Ovary (tissue), 9 donors: Measurements from ENCODE around the gene S1PR1. TPM values are rescaled to one million over a fixed set of nuclear protein-coding genes. Genes with fewer than 3 reads are reported as not detected.

Experiments used
- DNase-seq, 5 donors: peaks; one replicate each; pipeline ENCODE4 v3.0.0-alpha.2; 2019 to 2020
- H3K27ac ChIP-seq, 2 donors: fragments of 200-600 bp; one replicate each; pipeline versions ENCODE4 v1.5.1 to v1.8.0; 2019 to 2022
- H3K27me3 ChIP-seq: fragments of 200-600 bp; one replicate; pipeline ENCODE4 v1.8.0; 2022
- H3K36me3 ChIP-seq: fragments of 200-600 bp; sonication (generic); one replicate; pipeline ENCODE4 v1.5.1; 2019
- H3K4me1 ChIP-seq: one replicate; pipeline ENCODE4 v1.8.1; 2013; ENCODE audit warnings: mild to moderate bottlenecking, moderate library complexity; ENCODE audit not compliant: insufficient read depth
- H3K4me3 ChIP-seq: fragments of 200-600 bp; sonication (generic); one replicate; pipeline ENCODE4 v1.5.1; 2017
- H3K9me3 ChIP-seq, 2 donors: fragments of 200-600 bp in 1 of 2; sonication (generic) in 1 of 2; one replicate each; pipeline versions ENCODE4 v1.5.1 to v1.8.1; 2013 to 2019; ENCODE audit warnings: mild to moderate bottlenecking in 1 of 2, moderate library complexity in 1 of 2
- EP300 ChIP-seq: sonication (generic); formaldehyde crosslinking; IDR thresholded peaks from one replicate; pipeline ENCODE4 v1.6.1; 2017; ENCODE audit warnings: antibody characterized with exemption
- POLR2A ChIP-seq: fragments of 450-650 bp; IDR thresholded peaks from one replicate; pipeline ENCODE4 v1.6.1; 2017; ENCODE audit warnings: antibody characterized with exemption, mild to moderate bottlenecking, moderate library complexity
- WGBS, 3 donors: extraction: QIAGEN DNeasy Blood & Tissue Kit in 1 of 3; methylation state at CpG; one replicate each; pipeline versions ENCODE4 v1.1.5 to v1.1.7; 2013 to 2017; 5-methylcytosine and 5-hydroxymethylcytosine counted together
- intact Hi-C, 4 donors: fragments of 100-400 bp; cut with DNase I; formaldehyde crosslinking; loops; one replicate each; pipeline versions ENCODE4 v1.11.0 to v1.15.1; 2022 to 2023
- polyA plus RNA-seq, 2 donors: library from polyadenylated mRNA; stranded (reverse); fragments of 200-250 nt in 1 of 2; fragments of 350-450 nt in 1 of 2; fragmentation: Illumina TruSeq in 1 of 2; extraction: RNeasy Lipid Tissue Mini Kit (QIAGEN cat#74804) in 1 of 2; gene quantifications; one replicate each; pipeline ENCODE4 v1.2.3, GENCODE V29; 2013 to 2014
- total RNA-seq, 7 donors: library from RNA; depleted of rRNA in 2 of 7; stranded (reverse); fragments of >200 nt in 2 of 7; fragmentation: NEBNext Ultra II Directional in 3 of 7; extraction: Animal tissue kit (Norgen Biotek cat#: 25700) in 3 of 7; gene quantifications; one replicate each; pipeline versions ENCODE4 v1.1.0 to v1.2.4, GENCODE V29; 2016 to 2023
- TF ChIP-seq, protein P1 (sequence below), 3 donors: fragments of 450-650 bp in 2 of 3; fragments of 200-600 bp in 1 of 3; IDR thresholded peaks; one replicate each; pipeline versions ENCODE4 v1.5.1 to v1.8.0; 2016 to 2022; ENCODE audit warnings: antibody characterized with exemption in 3 of 3, mild to moderate bottlenecking in 1 of 3
- donor health status: DM: no; HTN: no; CAD: no; lungs with moderate emphysema.
- donor health status: DM: no; HTN: no; CAD: no.
- donor health status: Bipolar disorder and iron deficiency.
- donor health status: DM: yes; HTN: yes; CAD: no.
- donor health status: DM: no; HTN: no; CAD: no.
- donor health status: DM: yes; HTN: yes; CAD: no.

The S1PR1 gene
- total and polyA plus RNA-seq, 9 donors = 8.0 to 27.8 (median 10.9) TPM

DNA sequence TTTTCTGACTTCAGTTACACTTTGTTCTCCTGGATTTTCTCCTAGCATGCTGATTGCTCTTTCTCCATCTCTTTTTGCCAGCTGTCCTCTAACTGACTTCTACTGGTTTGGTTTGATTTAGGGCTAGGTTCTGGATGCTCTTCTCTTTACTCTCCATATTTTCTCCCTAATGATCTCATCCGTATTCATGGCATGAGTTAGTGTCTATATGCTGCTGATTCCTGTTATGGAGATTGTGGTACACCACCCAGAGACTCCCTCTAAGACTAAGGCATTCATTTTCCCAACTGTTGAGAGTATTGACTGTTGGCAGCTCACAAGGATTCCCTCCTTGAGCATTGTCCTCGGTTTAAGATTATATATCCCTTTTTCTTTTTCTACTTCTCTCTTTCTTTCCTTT lies 28.9 kb downstream of the S1PR1 start:
- WGBS, 3 donors = 73 to 76% (median 73%) methylated on average over 2 of the region's 2 CpGs
- Histone ChIP-seq H3K27me3 (no peaks in the 10 kb centered on the region), H3K27ac (no peak overlapping the region), H3K9me3 (no peaks in the 10 kb centered on the region), H3K4me1 (no peaks in the 10 kb centered on the region), H3K36me3 (no peaks in the 10 kb centered on the region), H3K4me3 (no peak overlapping the region)
- TF ChIP-seq POLR2A = no peak
- no peak for TF ChIP-seq EP300
- TF ChIP-seq, protein P1, sequence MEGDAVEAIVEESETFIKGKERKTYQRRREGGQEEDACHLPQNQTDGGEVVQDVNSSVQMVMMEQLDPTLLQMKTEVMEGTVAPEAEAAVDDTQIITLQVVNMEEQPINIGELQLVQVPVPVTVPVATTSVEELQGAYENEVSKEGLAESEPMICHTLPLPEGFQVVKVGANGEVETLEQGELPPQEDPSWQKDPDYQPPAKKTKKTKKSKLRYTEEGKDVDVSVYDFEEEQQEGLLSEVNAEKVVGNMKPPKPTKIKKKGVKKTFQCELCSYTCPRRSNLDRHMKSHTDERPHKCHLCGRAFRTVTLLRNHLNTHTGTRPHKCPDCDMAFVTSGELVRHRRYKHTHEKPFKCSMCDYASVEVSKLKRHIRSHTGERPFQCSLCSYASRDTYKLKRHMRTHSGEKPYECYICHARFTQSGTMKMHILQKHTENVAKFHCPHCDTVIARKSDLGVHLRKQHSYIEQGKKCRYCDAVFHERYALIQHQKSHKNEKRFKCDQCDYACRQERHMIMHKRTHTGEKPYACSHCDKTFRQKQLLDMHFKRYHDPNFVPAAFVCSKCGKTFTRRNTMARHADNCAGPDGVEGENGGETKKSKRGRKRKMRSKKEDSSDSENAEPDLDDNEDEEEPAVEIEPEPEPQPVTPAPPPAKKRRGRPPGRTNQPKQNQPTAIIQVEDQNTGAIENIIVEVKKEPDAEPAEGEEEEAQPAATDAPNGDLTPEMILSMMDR (IDR thresholded peaks at IDR 0.05) = no peak
- intact Hi-C loops = no loop called here
- no peak for DNase-seq

- DNase-seq = no peak
- 83 to 90% (median 87%) methylated on average over 2 of the region's 2 CpGs for WGBS, 3 donors
- intact Hi-C loops = no loop called here
- no peak overlapping the region for H3K4me3 ChIP-seq
- H3K4me1 ChIP-seq = no peaks in the 10 kb centered on the region
- H3K36me3 ChIP-seq = no peaks in the 10 kb centered on the region
- TF ChIP-seq, protein P1 (IDR thresholded peaks at IDR 0.05) = no peak
- TF ChIP-seq POLR2A = no peak
- no peak for TF ChIP-seq EP300
- no peaks in the 10 kb centered on the region for H3K27me3 ChIP-seq
- H3K27ac ChIP-seq = no peak overlapping the region
- H3K9me3 ChIP-seq = no peaks in the 10 kb centered on the region
Measured at GRCh38 chr1:101267082-101267481, 30.3 kb downstream of the S1PR1 start.

GRCh38 chr1:101268893-101269292 lies 32.1 kb downstream of the S1PR1 start:
- intact Hi-C loops = no loop called here
- DNase-seq = no peak
- 92 to 97% (median 92%) methylated on average over 2 of the region's 2 CpGs for WGBS, 3 donors
- H3K27me3 ChIP-seq = no peaks in the 10 kb centered on the region
- H3K27ac ChIP-seq = no peak overlapping the region
- no peaks in the 10 kb centered on the region for H3K9me3 ChIP-seq
- H3K4me1 ChIP-seq = no peaks in the 10 kb centered on the region
- no peak for TF ChIP-seq EP300
- TF ChIP-seq POLR2A = no peak
- TF ChIP-seq, protein P1 (IDR thresholded peaks at IDR 0.05) = no peak
- H3K4me3 ChIP-seq = no peak overlapping the region
- H3K36me3 ChIP-seq = no peaks in the 10 kb centered on the region

DNA sequence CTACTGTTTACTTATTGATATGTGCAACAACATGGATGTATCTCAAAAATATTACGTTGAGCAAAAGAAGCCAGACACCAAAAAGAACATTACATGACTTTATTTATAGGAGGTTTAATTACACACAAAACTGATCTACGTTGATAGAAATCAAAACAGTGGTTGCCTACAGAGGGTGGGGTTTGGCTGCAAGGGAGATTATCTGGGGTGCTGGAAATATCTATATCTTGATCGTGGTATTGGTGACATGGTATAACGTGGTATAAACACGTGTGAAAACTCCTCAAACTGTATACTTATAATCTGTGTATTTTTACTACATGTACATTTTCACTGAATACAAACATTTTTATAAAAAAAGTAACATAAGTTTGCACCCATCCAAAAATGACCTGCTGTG lies 38.9 kb downstream of the S1PR1 start:
- H3K4me1 ChIP-seq = no peaks in the 10 kb centered on the region
- no peak overlapping the region for H3K4me3 ChIP-seq
- no peaks in the 10 kb centered on the region for H3K27me3 ChIP-seq
- H3K36me3 ChIP-seq = no peaks in the 10 kb centered on the region
- DNase-seq = no peak
- intact Hi-C loops = no loop called here
- WGBS, 3 donors = 72 to 77% (median 73%) methylated on average over 5 of the region's 5 CpGs
- H3K27ac ChIP-seq = no peak overlapping the region
- H3K9me3 ChIP-seq = no peaks in the 10 kb centered on the region
- no peak for TF ChIP-seq EP300
- TF ChIP-seq, protein P1 (IDR thresholded peaks at IDR 0.05) = no peak
- no peak for TF ChIP-seq POLR2A

GRCh38 chr1:101276818-101277217 lies 40.0 kb downstream of the S1PR1 start:
- H3K4me1 ChIP-seq = no peaks in the 10 kb centered on the region
- H3K4me3 ChIP-seq = no peak overlapping the region
- DNase-seq = no peak
- H3K27ac ChIP-seq = no peak overlapping the region
- H3K36me3 ChIP-seq = no peaks in the 10 kb centered on the region
- no peak for TF ChIP-seq POLR2A
- TF ChIP-seq EP300 = no peak
- TF ChIP-seq, protein P1 (IDR thresholded peaks at IDR 0.05) = no peak
- intact Hi-C loops = no loop called here
- no peaks in the 10 kb centered on the region for H3K27me3 ChIP-seq
- 48 to 63% (median 61%) methylated on average over 6 of the region's 6 CpGs for WGBS, 3 donors
- H3K9me3 ChIP-seq = no peaks in the 10 kb centered on the region
